Fibroblast of skin of scalp (primary cell): ENCODE results near the gene CSRP3.
"Not testable (repeated sequence)": the region's sequence is repeated elsewhere in the genome, so short reads cannot be mapped to it uniquely, and the experiment has no call there.

ENCODE experiments used
- DNase-seq: peaks from one replicate; pipeline ENCODE4 v3.0.0-alpha.2; 2013

CSRP3 gene

GRCh38 chr11:19185036-19185435 is 16.7 kb downstream of the CSRP3 start:
- DNase-seq, result no peak

GRCh38 chr11:19183646-19184045 is 18.1 kb downstream of the CSRP3 start:
- DNase-seq, result no peak

GRCh38 chr11:19181531-19182261 is 20.1 kb downstream of the CSRP3 start:
- no peak for DNase-seq

- DNase-seq, result no peak
Observed at GRCh38 chr11:19176629-19177186, 25.1 kb downstream of the CSRP3 start.

GRCh38 chr11:19173964-19174638 is 27.7 kb downstream of the CSRP3 start:
- DNase-seq, result no peak

- DNase-seq, result no peak
Observed at GRCh38 chr11:19173004-19173689, 28.6 kb downstream of the CSRP3 start.

GRCh38 chr11:19168090-19168489 is 33.7 kb downstream of the CSRP3 start:
- DNase-seq, result no peak

GRCh38 chr11:19164881-19165280 is 36.9 kb downstream of the CSRP3 start:
- DNase-seq, result no peak

GRCh38 chr11:19164230-19164855 is 37.4 kb downstream of the CSRP3 start:
- no peak for DNase-seq

GRCh38 chr11:19163617-19164016 is 38.2 kb downstream of the CSRP3 start:
- no peak for DNase-seq

GRCh38 chr11:19162951-19163505 is 38.8 kb downstream of the CSRP3 start:
- DNase-seq, result no peak

- no peak for DNase-seq
Observed at GRCh38 chr11:19161651-19162050, 40.1 kb downstream of the CSRP3 start.

- no peak for DNase-seq
Observed at GRCh38 chr11:19160847-19161246, 40.9 kb downstream of the CSRP3 start.

GRCh38 chr11:19156892-19157291 is 44.9 kb downstream of the CSRP3 start:
- no peak for DNase-seq

GRCh38 chr11:19145319-19145718 is 56.5 kb downstream of the CSRP3 start:
- DNase-seq, result no peak

GRCh38 chr11:19136884-19137283 is 64.9 kb downstream of the CSRP3 start:
- not testable (repeated sequence) for DNase-seq

- no peak for DNase-seq
Observed at GRCh38 chr11:19134004-19134403, 67.8 kb downstream of the CSRP3 start.
